HG03060 (cell line): ENCODE data around the gene MYO1A.
A peak's percentile ranks its signal among the peaks of the same experiment; 100 is the strongest.
"Not testable (repeated sequence)": the region's sequence is repeated elsewhere in the genome, so short reads cannot be mapped to it uniquely, and the experiment has no call there.

Experiments
- ATAC-seq: cut with Tn5 transposase; IDR thresholded peaks from one replicate; pipeline ENCODE4 v1.9.1; 2021; ENCODE audit warnings: low read depth, moderate number of reproducible peaks; ENCODE audit not compliant: unreplicated experiment

MYO1A gene

DNA sequence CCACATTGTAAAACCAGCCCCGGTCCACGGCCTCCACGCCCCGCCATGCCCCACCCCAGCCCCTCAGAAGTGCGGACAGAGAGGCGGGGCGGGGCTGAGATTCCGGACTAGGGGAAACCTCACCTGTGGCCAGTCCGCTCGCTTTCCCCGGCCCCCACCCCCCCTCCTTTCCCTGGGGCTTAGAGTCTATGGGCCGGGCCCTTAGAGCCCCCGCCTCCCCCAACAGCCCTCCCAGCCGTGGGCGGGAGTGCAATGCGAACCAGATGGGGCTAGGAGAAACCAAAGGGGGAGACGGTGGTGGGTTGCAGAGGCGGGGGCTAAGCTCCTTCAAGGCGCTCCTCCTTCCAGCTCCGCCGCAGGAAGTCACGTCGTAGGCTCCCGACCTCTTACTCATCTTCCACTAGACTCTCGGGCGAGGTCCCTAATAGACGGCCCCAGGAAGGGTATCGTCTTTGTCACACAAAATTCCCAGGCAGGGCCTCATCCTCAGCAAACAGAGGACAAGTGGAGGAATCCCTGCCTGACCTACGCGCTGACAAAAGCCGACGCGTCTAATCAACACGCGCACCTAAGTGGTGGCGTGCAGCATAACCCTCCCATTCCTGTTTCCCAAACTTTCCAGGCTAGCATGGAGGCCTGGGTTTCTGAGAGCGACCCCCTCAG, 37.9 kb upstream of the MYO1A start:
- ATAC-seq, result no peak

DNA sequence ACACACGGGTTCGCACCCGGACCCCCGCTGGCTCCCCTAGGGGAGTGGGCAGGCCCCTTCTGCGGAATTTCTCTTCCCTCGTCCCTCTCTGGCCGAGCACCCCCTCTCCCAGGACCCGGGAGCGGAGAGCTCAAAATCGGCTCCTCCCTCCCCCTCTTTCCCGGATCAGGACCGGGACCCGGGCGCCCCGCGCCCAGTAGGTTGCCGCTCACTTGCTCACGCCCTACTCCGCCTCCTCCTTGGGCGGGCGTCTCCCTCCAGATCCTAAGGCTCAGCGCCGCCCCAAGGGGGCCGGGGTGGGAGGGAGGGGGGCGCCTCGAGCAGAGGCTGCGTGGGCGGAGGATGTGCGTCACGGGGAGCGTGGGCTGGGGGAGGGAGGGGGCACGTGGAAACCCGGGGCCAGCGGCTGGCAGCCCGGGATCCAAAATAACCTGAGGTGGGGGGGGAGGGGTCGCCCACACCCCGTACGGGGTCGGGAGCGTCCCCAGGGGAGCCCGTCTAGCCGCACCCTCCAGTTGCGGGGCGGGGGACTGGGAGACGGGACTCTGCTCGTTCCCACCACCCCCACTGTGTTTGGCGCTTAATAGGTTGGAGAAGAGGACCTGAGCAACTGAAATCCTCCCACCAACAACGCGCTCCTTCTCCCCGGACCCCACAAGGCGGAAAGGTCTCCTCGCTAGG, 37.2 kb upstream of the MYO1A start:
- ATAC-seq, result no peak

DNA sequence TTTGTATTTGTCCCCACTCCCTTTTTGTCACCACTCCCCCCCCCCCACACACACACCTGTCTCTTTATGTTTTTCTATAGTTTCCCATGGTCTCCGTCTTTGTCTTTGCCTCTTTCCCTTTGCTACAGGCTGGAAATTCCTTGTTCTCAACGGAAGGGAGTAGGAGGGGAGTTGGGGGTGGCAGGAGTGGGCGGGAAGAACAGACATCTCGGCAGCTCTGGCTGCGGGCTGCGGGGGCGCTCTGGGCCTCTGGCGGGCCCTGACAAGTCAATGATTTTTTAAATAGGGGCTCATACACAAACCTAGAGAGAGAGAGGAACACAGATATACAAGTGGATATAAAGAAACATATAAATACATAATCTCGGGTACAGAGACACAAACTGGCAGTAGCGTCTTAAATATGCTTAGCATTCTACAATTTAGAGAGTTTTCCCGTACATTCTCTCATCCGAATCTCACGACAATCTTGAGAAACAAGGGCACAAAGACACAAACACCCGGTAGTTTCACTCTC, 36.6 kb upstream of the MYO1A start:
- no peak for ATAC-seq

DNA sequence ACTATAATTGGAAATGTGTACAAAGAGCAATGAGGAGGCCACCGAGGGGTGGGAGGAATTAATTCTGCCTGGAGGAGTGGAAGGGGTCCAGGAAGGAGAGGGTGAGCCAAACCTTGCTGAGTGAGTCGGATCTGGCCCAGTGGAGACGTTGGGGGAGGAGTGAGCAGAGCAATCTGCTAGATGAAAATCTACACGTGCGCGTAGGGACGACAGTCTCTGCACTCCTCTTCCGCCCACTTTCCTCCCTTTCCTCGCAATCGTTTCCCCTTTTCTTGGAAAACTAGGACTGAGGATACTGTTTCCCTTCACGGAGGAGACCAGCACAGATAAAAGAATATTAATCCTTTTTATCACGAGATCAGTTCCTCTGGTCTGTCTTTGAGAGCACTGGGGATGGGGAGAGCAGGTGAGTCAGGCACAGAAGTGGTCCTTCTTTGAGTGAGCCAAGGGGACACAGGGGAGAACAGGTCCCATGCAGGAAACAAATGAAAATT, 36.1 kb upstream of the MYO1A start:
- no peak for ATAC-seq

DNA sequence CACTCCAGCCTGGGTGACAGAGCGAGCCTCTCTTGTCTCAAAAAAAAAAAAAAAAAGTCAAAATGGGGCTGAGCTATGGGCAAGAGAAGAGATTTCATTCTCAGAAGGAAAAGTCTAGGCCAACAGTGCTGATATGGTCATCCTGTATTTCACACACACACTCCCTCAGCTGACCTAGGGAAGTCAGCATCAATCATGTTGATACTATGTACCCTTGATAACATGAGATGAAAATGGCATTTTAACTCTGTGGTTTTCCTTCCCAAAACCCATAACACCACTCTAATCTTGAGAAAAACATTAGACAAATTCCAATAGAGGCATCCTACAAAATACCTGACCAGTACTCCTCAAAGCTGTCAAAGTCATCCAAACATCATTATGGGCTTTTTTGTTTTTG, 30.9 kb upstream of the MYO1A start:
- no peak for ATAC-seq

DNA sequence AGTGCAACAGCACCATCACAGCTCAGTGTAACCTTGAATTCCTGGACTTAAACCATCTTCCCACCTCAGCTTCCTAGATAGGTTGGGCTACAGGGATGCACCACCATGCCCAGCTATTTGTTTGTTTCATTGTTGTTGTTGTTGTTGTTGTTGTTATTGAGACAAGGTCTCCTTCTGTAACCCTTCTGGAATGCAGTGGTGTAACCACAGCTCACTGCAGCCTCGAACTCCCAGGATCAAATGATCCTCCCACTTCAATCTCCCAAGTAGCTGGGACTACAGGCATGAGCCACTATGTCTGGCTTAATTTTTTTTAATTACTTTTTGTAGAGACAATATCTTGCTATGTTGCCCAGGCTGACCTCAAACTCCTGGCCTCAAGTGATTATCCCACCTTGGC, 29.9 kb upstream of the MYO1A start:
- ATAC-seq, result no peak

DNA sequence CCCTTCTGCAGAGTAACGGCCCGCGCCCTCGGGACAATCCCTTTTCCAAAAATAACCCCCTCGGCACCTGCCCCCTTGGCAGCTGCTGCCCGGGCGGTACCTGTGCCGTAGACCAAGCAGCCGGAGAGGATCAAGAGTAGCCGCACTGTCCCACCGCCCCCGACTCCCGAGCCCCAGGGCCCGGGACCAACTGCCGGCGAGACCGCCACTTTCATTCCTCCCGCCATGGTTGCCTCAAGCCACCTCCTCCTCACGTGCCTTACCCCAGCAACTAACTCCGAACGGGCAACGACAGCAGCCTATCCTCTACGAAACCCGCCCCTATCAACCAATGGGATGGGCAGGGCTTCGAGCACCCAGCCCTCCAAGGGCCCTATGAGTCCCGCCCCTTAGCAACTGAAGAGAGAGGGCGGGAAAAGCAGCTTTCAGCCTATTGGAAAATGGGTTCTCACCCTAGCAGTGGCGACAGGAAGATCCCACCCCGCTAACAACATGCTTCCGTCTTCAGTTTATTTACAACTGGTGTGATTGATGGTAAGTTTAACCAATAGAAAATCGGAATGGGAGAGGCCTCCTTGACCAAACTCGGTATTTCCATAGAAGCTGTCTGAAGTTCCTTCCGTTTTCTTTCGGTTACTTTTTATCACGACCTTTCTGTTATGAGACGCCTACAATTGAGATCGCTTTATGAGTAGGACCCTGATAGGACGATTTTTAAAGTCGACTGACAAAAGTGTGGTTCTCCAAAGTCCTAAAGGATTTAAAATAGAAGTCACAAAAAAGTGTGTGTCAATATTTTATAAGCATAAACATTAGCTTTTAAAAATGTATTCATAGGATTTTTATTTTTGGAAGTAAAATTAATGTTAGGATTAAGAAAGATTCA, 28.8 kb upstream of the MYO1A start, which contains the start of gene NEMP1:
Gene NEMP1, minus strand, starts transcription at position 273 of the 886 bp plus-strand sequence. Its CDS starts 46 bp downstream, at position 227.
- ATAC-seq, result peak; percentile 94

DNA sequence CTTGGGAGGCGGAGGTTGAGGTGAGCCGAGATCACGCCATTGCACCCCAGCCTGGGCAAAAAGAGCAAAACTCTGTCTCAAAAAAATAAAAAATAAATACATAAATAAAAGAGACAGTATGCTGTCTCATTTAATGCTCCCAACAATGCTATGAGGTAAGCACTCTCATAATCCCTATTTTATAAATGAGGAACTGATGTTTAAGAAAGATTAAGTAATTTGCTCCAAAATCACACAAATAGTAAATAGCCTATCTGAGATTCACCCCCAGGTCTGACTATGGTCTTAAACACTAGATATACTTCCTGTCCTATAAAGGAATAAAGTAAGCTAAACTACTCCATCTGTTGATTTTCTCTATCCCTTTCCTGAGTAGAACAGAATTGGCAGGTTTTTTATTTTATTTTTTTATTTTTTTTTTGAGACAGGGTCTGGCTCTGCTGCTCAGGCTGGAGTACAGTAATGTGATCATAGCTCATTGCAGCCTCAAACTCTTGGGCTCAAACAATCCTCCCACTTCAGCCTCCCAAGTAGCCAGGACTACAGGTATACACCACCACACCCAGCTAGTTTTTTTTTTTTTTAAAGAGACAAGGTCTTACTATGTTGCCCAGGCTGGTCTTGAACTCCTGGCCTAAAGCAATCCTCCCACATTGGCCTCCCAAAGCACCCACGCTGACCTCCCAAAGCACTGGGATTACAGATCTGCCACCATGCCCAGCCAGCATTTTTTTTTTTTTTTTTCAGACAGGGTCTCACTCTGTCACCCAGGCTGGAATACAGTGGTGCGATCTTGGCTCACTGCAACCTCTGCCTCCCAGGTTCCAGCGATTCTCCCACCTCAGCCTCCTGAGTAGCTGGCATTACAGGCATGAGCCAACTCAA, 23.9 kb upstream of the MYO1A start:
- ATAC-seq, result not testable (repeated sequence)

DNA sequence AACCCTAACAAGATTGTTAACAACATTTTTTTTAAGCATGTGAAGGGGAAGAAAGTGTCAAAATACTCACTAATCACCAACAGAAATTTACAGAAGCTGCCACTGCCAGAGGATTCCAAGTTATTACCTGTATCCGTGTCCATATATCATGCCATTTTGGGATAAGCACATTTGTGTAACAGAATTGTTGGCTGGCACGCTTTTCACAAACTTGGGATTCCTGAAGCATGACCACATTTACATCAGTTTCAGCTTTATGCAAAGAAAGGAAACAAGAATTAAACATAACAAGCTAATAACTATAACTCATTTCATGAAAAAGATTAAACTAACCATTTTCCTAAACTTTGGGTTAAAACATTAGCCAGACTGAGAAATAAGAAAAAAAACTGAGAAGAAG, 22.7 kb upstream of the MYO1A start:
- no peak for ATAC-seq

DNA sequence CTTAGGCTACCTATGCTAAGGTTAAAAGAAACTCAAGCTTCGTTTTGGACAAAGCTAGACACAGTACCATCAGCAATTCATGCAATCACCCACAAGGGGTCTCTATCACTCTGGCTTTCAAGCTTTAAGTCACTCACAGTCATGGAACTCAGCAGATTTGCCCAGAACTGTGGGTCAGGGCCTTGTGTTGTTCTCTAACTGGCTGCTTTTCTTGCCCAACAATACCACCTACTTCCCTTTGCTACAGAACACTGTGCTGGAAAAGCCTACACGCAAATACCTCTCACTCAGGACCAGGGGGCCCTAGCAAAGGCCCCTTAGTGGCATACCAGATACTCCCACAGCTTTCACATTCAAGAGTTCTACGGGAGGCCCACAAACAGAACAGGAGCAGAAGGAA, 19.6 kb upstream of the MYO1A start:
- peak; percentile 64 for ATAC-seq

DNA sequence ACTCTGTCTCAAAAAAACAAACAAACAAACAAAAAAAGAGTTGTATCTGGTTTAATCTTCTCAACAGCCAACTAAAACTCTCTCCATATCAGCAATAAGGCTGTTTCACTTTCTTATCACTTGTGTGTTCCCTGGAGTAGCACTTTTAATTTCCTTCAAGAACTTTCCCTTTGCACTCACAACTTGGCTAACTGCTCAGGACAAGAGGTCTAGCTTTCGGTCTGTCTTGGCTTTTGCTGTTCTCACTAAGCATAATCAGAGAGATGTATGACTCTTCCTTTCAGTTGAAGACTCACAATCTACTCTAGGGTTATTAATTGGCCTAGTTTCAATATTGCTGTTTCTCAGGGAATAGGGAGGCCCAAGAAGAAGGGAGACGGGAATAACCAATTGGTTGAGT, 16.3 kb upstream of the MYO1A start:
- ATAC-seq, result no peak

DNA sequence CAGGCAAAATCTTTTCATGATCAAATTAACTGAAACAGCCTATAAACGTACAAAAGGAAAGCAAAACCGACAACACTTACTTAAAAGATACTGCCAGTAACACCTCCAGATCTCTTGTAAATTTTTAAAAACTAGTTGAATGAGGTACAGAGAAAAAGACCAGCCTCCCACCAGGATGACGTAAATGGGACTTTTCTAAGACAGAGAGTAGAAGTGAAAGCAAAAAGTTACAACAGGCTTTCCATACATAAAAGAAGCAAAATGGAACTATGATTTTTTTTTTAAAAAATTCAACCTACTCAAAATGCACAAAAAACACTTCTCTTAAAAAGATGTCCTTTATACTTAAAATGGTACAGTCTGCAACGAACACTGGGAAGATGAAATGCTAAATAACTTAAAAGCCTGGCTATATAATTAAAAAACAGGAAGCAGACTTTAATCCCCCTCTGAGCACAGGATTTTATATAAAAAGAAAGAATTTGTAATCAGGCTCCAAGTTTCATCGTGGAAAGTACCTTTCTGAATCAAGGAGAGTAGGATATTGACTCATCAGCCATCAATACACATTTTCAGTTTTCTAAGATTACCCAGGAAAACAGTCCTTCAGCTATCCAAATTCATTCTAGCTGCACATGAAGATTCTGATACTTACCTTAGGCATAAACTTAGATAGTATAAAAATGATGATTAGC, 14.2 kb upstream of the MYO1A start:
- peak; percentile 54 for ATAC-seq

DNA sequence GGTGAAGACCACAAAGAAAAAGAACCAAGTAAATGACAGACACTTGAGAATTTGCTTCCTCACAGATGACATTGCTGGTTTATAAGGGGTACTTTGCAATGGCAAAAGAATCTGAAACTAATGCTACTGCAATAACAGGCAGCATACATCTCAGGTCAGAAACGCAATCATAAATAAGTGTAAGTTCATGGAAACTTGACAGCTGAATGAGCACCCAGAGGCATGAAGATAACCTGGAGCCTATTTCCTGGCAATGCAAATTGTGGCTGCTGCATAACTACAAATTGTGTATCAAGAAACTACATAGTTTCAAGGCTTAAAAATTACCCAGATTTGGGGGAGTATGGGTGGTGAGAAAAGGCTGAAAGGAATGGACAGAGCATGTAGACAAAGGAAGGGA, 8.5 kb upstream of the MYO1A start:
- ATAC-seq, result no peak

DNA sequence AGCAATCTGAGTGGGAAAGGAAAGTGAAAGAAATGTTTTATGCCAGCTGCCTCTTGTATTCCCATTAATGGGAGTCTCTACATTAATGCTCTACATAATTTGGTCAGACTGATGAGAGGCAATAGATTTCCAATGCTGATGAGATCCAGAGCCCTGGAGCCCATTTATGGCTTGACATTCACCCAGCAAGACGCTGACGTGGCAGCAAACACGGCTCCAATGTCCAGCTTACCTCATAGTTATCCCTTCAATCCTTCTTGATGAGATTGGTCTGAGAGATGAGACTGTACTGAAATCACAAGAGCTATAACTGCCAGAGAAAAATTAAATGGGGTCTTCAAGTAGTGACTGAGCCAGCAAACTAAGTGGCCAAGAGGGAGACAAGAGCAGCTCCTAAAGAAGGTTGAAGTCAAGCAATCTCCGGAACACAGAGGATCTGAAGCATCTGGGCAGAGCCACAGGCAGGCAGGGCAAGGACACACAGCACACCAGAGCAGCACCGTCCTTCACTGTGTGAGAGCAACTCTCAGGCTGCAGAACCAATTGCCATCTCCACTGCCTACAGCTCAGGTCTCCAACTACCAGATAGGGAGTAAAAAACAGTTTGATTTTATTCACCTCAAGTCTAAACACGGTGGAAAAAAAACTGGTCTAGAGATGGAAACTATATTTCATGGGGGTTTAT, 7.3 kb upstream of the MYO1A start:
- ATAC-seq, result no peak

DNA sequence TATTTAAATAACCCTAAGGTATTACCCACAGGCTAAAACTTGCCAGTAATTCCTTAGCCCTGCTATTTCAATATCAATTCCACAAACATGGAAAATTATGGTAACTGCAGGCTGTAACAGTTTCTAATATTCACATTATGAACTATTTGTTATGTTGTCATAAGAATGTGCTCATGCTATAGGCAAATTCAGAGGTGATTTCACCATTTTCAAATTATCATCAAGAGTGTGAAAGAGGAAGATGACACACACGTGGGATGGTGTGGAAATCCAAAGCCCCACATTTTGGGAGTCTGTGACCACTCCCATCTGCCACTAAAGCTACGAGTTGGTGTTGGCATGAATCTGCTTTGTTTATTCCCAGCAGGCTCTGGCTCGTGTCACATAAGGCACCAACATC, 5.9 kb upstream of the MYO1A start:
- ATAC-seq, result no peak

DNA sequence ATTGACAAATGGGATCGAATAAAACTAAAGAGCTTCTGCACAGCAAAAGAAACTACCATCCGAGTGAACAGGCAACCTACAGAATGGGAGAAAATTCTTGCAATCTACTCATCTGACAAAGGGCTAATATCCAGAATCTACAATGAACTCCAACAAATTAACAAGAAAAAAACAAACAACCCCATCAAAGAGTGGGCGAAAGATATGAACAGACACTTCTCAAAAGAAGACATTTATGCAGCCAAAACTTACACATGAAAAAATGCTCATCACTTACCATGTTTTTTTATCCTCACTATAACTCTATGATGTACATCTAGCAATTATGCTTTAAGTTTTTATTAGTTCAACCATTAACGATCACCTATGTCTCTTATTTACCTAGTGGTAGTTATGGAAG, 4.0 kb upstream of the MYO1A start:
- ATAC-seq, result not testable (repeated sequence)

DNA sequence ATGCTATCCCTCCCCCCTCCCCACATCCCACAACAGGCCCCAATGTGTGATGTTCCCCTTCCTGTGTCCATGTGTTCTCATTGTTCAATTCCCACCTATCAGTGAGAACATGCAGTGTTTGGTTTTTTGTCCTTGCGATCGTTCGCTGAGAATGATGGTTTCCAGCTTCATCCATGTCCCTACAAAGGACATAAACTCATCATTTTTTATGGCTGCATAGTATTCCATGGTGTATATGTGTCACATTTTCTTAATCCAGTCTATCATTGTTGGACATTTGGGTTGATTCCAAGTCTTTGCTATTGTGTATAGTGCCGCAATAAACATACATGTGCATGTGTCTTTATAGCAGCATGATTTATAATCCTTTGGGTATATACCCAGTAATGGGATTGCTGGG, 3.2 kb upstream of the MYO1A start:
- ATAC-seq, result not testable (repeated sequence)

DNA sequence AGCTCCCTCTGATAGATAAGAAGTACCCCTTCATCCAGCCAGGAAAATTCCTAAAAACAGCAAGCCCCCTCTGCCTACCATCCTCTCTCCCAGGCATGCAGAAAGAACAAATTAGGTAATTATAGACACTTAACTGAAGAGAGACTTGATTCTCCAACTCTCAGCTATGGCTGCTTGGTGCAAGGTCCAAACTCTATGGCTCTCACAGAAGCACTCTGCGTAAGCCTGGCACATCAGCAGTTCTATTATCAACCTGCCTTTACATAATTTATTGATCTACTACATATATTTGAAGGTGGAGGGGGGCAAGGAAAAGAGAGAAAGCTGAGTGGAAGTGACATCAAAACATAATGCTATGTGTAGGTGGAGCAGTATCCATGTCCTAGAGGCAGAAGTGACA, 1.1 kb upstream of the MYO1A start:
- ATAC-seq, result no peak

DNA sequence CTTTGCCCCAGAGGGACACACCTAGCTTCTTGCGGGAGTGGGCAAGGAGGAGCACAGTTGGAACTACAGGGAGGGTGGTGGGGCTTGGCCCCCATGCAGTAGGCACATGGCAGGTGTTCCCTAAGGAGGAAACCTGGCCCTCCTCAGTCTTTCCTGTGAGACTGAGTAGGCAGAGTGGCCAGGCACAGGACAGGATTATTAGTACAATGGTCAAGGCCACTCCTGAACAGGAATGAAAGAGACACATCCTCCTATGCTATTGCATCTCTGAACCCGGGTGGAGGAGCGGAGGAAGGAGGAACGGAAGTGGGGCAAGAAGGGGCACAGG, 846 bp downstream of the MYO1A start:
- ATAC-seq, result no peak
